Stomach smooth muscle (tissue), 2 donors: ENCODE results near the gene TSFM.

Experiments used
- H3K27ac ChIP-seq: one replicate; pipeline ENCODE4 v1.7.0; 2013; ENCODE audit warnings: mild to moderate bottlenecking, low read length, inconsistent platforms
- H3K27me3 ChIP-seq, 2 donors: one replicate each; pipeline ENCODE4 v1.7.0; 2013; ENCODE audit warnings: low read length in 2 of 2; ENCODE audit not compliant: insufficient read depth in 2 of 2, control insufficient read depth in 1 of 2
- H3K36me3 ChIP-seq, 2 donors: one replicate each; pipeline ENCODE4 v1.7.0; 2013; ENCODE audit warnings: low read length in 2 of 2; ENCODE audit not compliant: control insufficient read depth in 2 of 2, insufficient read depth in 2 of 2
- H3K4me1 ChIP-seq: one replicate; pipeline ENCODE4 v1.7.0; 2013; ENCODE audit warnings: low read length; ENCODE audit not compliant: control insufficient read depth, insufficient read depth
- H3K4me3 ChIP-seq, 2 donors: one replicate each; pipeline ENCODE4 v1.7.0; 2013; ENCODE audit warnings: low read length in 2 of 2
- H3K9ac ChIP-seq, 2 donors: one replicate each; pipeline ENCODE4 v1.7.0; 2013; ENCODE audit warnings: low read length in 2 of 2, mild to moderate bottlenecking in 1 of 2
- H3K9me3 ChIP-seq, 2 donors: one replicate each; pipeline ENCODE4 v1.7.0; 2013; ENCODE audit warnings: low read length in 2 of 2; ENCODE audit not compliant: control insufficient read depth in 2 of 2
- donor health status: healthy.
- donor health status: Pancreatic carcinoma.

The TSFM gene

DNA sequence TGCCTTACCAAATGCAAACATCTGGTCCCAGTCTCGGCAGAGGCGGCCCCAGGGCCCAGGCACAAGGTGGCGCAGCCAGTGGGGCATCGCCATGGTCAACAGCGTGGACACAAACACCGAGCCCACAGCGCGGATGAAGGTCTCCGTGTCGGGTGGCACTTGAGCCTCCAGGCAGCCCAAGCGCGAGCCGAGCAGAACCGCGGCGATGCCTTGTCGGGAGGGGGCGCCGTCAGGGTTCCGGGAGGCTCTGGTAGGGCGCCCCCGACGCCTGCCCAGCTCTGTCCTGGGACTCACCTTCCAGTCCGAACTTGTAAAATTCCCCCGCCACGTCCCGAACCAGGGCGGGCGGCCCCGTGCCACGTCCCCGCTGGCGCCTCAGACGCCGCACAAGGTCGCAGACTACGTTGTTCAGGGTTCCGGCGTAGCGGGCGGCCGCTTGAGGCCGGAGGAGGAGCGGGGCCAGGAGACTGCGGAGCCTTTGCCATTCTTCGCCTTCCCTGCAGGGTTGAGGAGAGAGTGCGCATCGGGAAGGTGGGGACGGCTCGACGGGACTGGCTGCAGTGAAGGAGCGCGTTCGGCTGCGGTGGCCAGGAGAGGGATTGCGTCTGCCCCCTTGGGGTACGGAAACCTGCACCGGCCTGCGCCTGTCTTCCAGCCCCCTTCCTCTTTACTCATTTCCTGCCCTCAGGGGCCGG lies 17.4 kb upstream of the TSFM start:
- Histone ChIP-seq H3K27me3 (peaks cover 46 to 48% of the 10 kb centered on the region in 2 donors), H3K9me3 (no peaks in the 10 kb centered on the region), H3K4me1 (peaks cover 29% of the 10 kb centered on the region), H3K4me3 (peak overlapping the region; percentile 21 to 74), H3K36me3 (peaks cover 0 to 8% of the 10 kb centered on the region in 2 donors), H3K9ac (no peak overlapping the region), H3K27ac (no peak overlapping the region)

DNA sequence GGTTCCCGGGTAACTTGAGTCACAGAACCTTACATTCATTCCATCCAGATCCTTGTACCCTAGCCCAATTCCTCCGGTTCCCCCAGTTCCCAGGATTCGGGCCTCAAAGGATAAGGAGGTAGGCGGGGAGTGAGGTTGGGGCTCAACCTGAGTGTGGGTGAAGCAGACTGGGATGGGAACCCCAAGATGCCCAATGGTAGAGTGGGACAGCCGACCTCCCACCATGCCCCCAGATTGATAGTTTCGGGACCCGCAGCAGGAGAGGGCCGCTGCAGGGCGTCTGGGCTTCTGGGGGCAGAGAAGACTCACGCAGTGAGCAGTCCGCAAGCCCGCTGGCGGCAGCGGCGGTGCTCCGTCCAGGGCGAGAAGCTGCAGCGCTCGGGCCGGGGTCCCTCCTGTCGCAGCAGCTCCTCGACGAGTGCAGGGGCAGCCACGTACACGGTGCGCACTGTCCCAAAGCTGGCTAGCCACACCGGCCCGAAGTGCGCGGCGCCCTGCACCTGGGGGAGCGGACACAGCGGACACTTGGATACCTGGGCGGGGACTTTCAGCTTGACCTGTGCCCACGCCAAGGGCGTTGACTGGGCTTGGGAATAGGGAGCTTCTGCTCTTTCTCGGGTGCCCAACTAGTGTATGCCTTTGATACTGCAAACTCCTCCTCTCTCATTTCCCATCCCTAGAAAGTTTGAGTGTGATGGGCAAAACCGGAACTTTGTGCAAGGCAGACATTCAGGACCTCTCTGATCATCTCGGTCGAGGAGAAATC lies 16.7 kb upstream of the TSFM start:
- peaks cover 46 to 48% of the 10 kb centered on the region in 2 donors for H3K27me3 ChIP-seq
- H3K9me3 ChIP-seq: no peaks in the 10 kb centered on the region
- H3K4me1 ChIP-seq: peaks cover 31% of the 10 kb centered on the region
- peaks cover 0 to 10% of the 10 kb centered on the region in 2 donors for H3K36me3 ChIP-seq
- no peak overlapping the region for H3K27ac ChIP-seq
- peak overlapping the region in 1 of 2 donors; percentile 13 for H3K9ac ChIP-seq
- peak overlapping the region; percentile 59 to 74 for H3K4me3 ChIP-seq

DNA sequence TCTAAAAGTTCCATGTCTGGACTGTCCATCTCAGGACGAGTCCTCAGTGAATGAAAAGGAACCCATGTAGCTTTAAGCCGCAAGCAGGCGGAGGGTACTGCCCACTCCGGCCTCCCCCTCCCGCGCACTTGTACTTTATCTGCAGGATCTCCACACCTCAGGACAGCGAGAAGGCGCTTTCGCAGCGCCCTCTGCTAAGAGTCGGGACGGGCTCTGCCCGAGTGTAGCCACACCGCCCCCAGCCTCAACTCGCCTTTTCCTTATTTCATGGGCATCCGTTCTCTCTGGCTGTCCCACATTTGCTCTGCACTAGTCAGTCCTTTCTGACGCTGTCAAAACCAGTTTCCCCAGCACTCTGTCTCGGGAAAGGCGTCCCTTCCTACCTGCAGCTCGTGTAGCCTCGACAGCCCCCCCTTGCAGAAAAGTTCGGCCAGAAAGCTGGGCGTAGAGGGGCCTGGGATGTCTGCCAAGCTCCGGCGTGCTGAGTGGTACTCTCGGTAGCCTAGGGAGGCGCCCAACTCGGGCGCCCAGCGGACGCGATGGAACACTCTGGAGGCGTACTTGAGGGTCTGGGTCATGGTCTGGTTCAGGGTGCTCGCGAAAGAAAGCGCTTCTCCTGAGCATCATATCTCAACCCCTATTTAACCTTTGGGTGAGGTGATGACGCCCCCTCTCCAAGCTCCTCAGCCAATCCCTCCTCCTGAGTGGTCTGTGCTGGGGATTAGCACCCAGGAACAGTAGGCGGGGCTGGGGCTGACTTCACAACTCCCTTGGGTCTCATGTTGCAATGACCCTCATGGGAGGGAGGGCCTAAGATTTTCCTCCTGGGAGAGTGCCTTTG lies 15.9 kb upstream of the TSFM start, which contains the start of gene CYP27B1:
Gene CYP27B1, minus strand, starts transcription at position 615 of the 841 bp plus-strand sequence. Its CDS starts 37 bp downstream, at position 578.
- Histone ChIP-seq H3K9me3 (no peaks in the 10 kb centered on the region), H3K27ac (no peak within 1 kb of the TSS), H3K9ac (peak within 1 kb of the TSS in 1 of 2 donors; percentile 13), H3K36me3 (peaks cover 0 to 8% of the 10 kb centered on the region in 2 donors), H3K4me3 (peak within 1 kb of the TSS; percentile 59 to 74), H3K27me3 (peaks cover 41 to 44% of the 10 kb centered on the region in 2 donors), H3K4me1 (peaks cover 38% of the 10 kb centered on the region)

DNA sequence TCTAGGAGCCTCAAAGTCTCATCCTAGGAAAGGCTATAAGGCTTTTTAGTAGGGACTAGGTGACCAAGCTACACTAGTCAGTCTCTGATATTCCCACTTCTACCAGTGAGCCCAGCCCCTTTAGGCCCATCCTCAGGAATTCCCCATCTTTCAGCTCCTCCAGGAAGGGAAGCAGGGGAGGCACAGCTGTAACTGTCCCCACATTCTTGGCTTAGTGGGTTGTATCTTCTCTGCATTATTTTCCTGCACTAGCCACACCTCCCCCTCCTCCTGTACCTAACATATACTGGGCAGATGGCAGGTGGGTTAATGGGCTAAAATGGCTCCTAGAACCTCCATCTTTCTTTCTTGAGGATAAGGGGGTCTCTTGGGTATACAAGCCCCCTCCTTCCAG lies 15.3 kb upstream of the TSFM start:
- no peaks in the 10 kb centered on the region for H3K9me3 ChIP-seq
- H3K27me3 ChIP-seq: peaks cover 40% of the 10 kb centered on the region in 2 donors
- peaks cover 44% of the 10 kb centered on the region for H3K4me1 ChIP-seq
- no peak overlapping the region for H3K27ac ChIP-seq
- no peak overlapping the region for H3K4me3 ChIP-seq
- H3K9ac ChIP-seq: no peak overlapping the region
- H3K36me3 ChIP-seq: peaks cover 0 to 8% of the 10 kb centered on the region in 2 donors

DNA sequence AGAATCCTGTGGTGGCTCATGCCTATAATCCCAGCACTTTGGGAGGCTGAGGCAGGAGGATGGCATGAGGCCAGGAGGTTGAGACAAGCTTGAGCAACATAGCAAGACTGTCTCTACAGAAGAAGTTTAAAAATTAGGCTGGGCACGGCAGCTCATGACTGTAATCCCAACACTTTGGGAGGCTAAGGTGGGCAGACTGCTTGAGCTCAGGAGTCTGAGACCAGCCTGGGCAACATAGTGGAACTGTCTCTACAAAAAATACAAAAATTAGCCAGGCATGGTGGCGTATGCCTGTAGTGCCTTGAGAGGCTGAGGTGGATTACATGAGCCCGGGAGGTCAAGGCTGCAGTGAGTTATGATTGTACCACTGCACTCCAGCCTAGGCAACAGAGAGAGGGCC lies 14.7 kb upstream of the TSFM start:
- no peak overlapping the region for H3K4me3 ChIP-seq
- H3K4me1 ChIP-seq: peaks cover 46% of the 10 kb centered on the region
- peaks cover 0 to 8% of the 10 kb centered on the region in 2 donors for H3K36me3 ChIP-seq
- H3K9ac ChIP-seq: no peak overlapping the region
- H3K9me3 ChIP-seq: no peaks in the 10 kb centered on the region
- no peak overlapping the region for H3K27ac ChIP-seq
- peaks cover 35% of the 10 kb centered on the region in 2 donors for H3K27me3 ChIP-seq

DNA sequence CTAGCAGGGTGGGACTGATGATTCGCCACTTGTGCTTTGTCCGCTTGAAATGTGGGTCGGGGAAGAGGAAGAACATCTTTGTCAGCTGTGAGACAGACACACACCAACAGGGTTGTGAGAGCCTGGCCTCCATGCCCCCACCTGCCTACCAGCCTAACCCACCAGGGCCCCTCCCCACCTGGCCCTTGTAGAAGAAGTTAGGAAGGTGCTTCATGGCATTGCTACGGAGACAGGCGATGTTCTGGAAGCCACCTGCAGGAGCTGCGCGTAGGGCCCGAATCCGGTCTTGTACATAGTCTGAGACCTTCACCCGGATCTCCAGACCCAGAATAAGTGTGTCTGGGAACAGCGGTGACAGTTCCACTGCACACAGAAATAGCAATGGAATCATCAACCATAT lies 13.0 kb upstream of the TSFM start:
- Histone ChIP-seq H3K27ac (no peak overlapping the region), H3K4me1 (peaks cover 49% of the 10 kb centered on the region), H3K36me3 (peaks cover 0 to 8% of the 10 kb centered on the region in 2 donors), H3K4me3 (no peak overlapping the region), H3K9ac (no peak overlapping the region), H3K9me3 (no peaks in the 10 kb centered on the region), H3K27me3 (peaks cover 17 to 18% of the 10 kb centered on the region in 2 donors)

DNA sequence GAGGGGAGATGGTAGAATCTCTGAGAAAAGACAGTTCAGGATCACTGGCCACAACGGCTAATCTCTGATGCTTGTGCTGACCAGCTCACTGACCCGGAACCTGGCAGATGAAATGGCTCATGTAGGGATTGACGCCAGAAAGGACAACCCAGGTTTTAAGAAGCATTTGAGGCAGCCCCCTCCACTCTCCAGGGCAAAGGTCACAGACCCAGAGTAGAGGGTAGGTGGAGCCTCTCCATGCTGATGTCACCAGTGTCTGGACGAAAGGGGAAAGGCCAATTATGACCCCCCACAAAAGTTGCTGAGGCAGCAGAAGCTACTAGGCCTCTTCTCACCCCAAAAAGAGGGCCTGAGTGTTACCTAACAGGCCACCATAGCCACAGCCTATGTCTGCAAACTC lies 11.9 kb upstream of the TSFM start:
- Histone ChIP-seq H3K9me3 (no peaks in the 10 kb centered on the region), H3K4me3 (peak overlapping the region in 1 of 2 donors; percentile 97), H3K27ac (no peak overlapping the region), H3K27me3 (peaks cover 6% of the 10 kb centered on the region in 2 donors), H3K9ac (peak overlapping the region in 1 of 2 donors; percentile 7), H3K36me3 (peaks cover 0 to 8% of the 10 kb centered on the region in 2 donors), H3K4me1 (peaks cover 37% of the 10 kb centered on the region)

DNA sequence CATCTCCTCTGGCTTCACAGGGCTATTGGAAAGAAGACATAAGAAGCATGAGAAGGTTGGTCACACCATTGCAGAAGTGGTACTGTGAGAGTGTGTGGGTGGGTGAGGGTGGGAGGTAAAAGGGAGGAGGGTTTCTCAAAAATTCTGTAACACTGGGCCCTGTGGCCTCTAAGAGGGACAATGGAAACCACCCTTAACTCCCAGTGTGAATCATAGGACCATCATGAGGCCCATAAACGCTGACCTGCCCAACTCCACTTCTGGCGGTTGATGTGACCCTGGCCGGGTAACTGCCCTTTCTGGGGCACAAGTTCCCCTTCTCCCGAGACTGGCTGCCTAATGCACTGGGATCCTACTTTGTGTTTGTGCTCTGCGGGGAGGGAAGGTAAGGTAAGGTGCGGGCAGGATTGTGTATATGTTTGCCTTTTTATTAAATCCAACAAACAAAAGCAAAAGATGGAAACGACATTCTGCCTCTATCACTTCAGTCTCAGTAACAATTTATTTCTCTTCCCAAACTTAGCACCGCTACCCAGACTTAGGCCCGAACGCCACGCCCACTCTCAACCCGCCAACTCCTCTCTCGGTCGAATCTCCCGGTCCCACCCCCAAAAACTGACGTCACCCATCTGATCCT lies 11.2 kb upstream of the TSFM start:
- Histone ChIP-seq H3K36me3 (peaks cover 0 to 8% of the 10 kb centered on the region in 2 donors), H3K27ac (peak overlapping the region; percentile 83), H3K9me3 (no peaks in the 10 kb centered on the region), H3K27me3 (peaks cover under 1 to 3% of the 10 kb centered on the region in 2 donors), H3K9ac (peak overlapping the region; percentile 90), H3K4me3 (peak overlapping the region; percentile 96 to 97), H3K4me1 (peaks cover 31% of the 10 kb centered on the region)

DNA sequence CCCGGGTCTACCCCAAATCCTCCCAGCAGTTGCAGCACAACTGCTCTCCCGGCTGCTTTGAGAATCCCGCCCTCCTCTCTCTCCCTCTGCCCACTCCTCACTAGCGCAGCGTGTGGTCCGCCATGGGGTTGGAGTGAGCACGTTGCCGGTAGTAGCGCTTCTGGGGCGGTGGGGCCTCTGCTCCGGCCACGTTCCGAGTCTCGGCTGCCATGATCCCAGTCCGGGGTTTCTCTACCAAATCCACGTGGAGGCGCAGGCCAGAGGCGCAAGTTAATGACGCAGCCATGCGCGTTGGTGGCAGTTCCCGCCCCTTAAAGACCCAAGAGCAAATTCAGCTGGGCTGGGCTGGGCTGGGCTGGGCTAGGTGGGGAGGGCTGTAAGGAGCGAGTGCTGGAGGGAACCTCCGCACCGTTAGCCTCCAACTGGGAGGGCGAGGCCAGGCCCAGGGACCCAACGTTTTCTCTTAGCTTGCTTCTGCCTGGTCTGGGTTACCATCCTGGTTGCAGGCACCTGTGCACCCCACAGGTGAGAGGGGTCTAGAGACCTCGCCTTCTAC lies 10.6 kb upstream of the TSFM start, which contains the start of gene METTL1:
Gene METTL1, minus strand, starts transcription at position 233 of the 556 bp plus-strand sequence. Its CDS starts 22 bp downstream, at position 211.
- Histone ChIP-seq H3K9ac (peak within 1 kb of the TSS; percentile 90), H3K36me3 (peaks cover 0 to 8% of the 10 kb centered on the region in 2 donors), H3K27me3 (peaks cover 0 to 3% of the 10 kb centered on the region in 2 donors), H3K4me1 (peaks cover 25% of the 10 kb centered on the region), H3K9me3 (no peaks in the 10 kb centered on the region), H3K4me3 (peak within 1 kb of the TSS; percentile 96 to 97), H3K27ac (peak within 1 kb of the TSS; percentile 83)
